AG09309 (cell line): ENCODE data around the gene CMTM3.
"Not testable (repeated sequence)": the region's sequence is repeated elsewhere in the genome, so short reads cannot be mapped to it uniquely, and the experiment has no call there.

Experiments
- DNase-seq: peaks from one replicate; pipeline ENCODE4 v3.0.0-alpha.2; 2010; ENCODE audit warnings: low read depth
- H3K4me3 ChIP-seq: 2 replicates; pipeline ENCODE4 v1.5.1; 2011; ENCODE audit warnings: mild to moderate bottlenecking, low read depth, low read length, moderate library complexity; ENCODE audit not compliant: control insufficient read depth
- TF ChIP-seq, protein P1 (sequence below): IDR thresholded peaks from 2 replicates; pipeline ENCODE4 v1.5.1; 2011; ENCODE audit warnings: mild to moderate bottlenecking, low read depth, low read length, inconsistent platforms; ENCODE audit not compliant: insufficient read depth, control insufficient read depth; ENCODE audit errors: missing control alignments

Gene CMTM3

DNA sequence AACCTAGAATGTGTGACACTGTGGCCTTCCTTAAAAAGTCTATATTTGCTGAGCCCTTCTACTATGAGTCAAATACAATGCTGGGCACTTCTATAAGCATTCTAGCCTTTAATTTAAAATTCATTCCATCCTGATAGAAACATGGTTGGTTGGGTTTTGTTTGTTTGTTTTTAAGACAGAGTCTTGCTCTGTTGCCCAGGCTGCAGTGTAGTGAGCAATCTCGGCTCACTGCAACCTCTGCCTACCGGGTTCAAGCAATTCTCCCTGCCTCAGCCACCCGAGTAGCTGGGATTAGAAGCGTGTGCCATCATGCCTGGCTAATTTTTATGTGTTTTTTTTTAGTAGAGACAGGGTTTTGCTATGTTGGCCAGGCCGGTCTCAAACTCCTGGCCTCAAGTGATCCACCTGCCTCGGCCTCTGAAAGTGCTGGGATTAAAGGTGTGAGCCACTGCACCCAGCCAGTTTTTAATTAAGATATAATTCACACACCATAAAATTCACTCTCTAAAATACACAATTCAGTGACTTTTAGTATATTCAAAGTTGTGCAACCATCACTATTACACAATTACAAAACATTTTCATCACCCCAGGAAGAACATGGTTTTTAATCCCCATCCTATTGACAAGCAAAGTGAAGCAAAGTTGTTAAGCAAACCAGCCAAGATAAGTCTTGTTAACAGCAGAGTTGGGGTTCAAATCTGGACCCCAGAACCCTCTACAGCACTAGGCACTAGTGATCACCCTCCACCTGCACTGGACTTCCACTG lies 49.3 kb downstream of the CMTM3 start:
- TF ChIP-seq, protein P1, sequence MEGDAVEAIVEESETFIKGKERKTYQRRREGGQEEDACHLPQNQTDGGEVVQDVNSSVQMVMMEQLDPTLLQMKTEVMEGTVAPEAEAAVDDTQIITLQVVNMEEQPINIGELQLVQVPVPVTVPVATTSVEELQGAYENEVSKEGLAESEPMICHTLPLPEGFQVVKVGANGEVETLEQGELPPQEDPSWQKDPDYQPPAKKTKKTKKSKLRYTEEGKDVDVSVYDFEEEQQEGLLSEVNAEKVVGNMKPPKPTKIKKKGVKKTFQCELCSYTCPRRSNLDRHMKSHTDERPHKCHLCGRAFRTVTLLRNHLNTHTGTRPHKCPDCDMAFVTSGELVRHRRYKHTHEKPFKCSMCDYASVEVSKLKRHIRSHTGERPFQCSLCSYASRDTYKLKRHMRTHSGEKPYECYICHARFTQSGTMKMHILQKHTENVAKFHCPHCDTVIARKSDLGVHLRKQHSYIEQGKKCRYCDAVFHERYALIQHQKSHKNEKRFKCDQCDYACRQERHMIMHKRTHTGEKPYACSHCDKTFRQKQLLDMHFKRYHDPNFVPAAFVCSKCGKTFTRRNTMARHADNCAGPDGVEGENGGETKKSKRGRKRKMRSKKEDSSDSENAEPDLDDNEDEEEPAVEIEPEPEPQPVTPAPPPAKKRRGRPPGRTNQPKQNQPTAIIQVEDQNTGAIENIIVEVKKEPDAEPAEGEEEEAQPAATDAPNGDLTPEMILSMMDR = no peak
- no peak overlapping the region for H3K4me3 ChIP-seq
- no peak for DNase-seq

DNA sequence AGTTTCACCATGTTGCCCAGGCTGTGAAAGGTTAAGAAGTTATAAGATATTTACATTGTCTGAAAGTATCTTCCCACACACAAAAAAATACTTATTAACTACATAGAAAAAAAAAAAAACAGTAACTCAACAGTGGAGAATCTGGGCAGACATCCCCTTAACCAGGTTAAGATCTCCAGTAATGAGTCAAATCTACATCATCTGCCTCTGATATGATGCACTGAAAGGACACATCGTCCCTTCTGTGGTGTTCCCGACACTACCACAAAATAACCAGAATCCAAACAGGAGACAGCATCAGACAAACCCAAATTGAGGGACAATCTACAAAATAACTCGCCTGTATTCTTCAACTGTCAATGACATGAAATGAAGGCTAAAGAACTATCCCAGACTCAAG lies 52.0 kb downstream of the CMTM3 start:
- DNase-seq = no peak
- TF ChIP-seq, protein P1 = no peak
- no peak overlapping the region for H3K4me3 ChIP-seq

DNA sequence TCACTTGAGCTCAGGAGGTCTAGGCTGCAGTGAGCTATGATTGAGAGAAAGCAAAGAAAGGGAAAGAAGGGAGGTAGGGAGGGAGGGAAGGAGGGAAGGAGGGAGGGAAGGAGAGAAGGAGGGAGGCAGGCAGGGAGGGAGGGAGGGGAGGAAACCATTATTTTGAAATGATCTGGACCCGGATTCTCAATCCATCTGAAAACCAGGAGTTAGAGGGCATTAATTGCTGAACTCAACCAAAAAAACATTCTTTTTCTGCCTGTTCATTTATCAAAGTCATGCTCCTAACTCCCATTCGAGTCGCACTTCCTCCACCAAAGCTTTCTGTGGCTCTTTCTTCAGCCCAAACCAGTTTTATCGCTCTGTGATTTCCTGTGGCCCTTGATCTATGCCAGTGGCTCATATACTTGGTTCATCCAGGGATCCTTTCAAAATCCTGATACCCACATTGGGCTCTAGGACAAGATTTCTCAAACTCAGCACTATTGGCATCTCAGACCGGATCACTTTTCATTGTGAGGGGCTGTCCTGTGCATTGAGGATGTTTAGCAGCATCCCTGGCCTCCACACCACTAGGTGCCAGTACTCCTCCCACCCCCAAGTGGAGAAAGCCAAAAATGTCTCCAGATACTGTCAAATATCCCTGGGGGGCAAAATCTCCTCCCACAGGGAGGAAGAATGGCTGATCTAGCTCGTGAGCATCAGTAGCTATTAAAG lies 53.8 kb downstream of the CMTM3 start:
- H3K4me3 ChIP-seq = no peak overlapping the region
- no peak for DNase-seq
- TF ChIP-seq, protein P1 = no peak

DNA sequence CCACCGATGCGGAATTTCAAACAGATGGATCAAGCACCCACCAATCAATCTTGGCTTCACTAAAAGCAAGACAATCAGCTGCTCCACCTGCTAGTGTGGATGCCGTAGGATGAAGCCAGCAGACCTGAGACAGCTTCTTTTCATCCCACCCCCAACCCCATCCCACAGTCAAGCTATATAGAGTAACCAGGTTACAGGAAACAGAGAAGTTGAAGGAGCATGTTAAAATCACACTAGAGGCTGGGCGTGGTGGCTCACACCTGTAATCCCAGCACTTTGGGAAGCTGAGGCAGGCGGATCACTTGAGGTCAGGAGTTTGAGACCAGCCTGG lies 54.3 kb downstream of the CMTM3 start:
- no peak overlapping the region for H3K4me3 ChIP-seq
- TF ChIP-seq, protein P1 = no peak
- DNase-seq = no peak

DNA sequence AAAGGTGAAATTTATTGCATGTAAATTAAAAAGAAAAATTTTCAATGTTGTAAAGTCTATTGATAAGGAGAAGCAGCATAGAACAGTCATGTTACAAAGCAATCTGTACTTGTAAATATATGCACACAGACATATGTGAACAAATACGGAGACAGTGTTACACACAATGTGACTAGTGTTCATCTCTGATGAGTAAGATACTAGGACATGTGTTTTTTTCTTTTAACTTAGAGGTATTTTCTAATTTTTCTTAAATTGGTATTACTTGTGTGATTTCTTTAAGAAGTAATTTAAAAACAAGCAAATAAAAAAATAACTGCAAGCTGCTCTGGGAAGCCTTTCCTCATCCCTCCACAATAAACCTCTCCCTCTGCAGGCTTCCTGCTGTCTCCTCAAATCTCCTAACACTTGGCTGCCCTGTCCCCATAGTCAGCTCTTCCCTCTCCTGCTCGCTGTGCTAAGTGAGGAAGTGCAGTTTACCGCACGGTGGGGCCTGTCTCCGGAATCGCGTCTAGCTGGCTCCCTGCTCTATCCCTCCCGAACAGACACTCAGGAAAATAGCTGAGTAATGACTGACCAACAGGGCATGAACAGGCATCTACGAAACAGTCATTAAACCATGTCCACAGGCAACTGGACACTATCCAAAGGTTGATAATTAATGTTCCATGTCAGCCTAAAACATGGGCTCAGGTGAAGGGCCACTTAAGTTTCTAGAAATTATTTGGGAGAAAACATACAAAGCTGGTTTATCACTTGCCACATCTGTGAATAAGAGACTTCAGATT lies 56.1 kb downstream of the CMTM3 start:
- H3K4me3 ChIP-seq = no peak overlapping the region
- TF ChIP-seq, protein P1 = peak; percentile 35
- DNase-seq = peak; percentile 56

DNA sequence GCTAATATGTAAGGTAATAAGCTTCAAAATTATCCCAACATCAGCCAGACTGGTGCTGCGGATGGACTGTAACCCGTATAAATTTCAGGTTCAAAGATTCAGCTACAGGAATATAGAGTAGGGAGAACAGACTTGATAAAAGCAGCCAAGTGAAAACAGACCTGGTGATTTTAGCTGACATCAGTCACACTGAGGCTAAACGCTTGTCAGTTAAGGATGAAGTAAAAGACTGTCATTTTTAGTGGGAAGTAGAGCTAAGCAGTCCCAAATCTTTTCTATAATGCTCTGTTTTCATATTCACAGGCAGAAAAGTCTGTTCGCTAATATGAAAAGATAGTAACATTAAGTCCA lies 56.7 kb downstream of the CMTM3 start:
- H3K4me3 ChIP-seq = no peak overlapping the region
- TF ChIP-seq, protein P1 = no peak
- DNase-seq = no peak

DNA sequence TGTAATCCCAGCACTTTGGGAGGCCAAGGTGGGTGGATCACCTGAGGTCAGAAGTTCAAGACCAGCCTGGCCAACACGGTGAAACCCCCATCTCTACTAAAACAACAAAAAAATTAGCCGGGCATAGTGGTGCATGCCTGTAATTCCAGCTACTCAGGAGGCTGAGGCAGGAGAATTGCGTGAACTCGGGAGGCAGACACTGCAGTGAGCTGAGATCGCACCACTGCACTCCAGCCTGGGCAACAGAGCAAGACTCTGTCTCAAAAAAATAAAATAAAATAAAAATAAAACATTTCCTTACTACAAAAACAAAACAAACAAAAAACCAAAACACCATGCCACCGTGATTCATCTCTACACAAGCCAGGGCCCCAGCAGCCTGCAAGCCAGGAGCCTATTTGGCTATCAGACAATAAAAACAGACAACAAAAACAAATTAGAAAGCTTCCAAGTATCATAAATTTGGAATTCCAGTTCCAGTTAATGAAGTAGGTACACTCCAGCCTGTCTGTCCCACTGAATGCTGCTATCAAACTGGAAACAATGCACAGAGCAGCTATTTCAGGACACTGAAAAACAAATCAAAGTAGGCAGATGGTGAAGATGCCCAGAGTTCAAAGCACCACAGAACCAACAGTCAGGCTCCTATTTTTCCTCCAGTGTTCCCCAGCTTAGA lies 57.3 kb downstream of the CMTM3 start:
- H3K4me3 ChIP-seq, DNase-seq: not testable (repeated sequence)
